ENCODE results near the gene PUM2.
"Not testable (repeated sequence)": the region's sequence is repeated elsewhere in the genome, so short reads cannot be mapped to it uniquely, and the experiment has no call there.

Gene PUM2

GRCh38 chr2:20350753-20351554 is at the start of gene PUM2:
Gene PUM2, minus strand, starts transcription at chr2:20350844. Its CDS starts 23,484 bp downstream, at chr2:20327360.
- FAIRE-seq (peak; percentile 99), DNase-seq (ENCODE audit: insufficient read length, low spot score) (peak; percentile 97)

GRCh38 chr2:20400306-20400705 is 49.7 kb upstream of the PUM2 start:
- DNase-seq (ENCODE audit: insufficient read length, low spot score) (no peak), FAIRE-seq (no peak)

- FAIRE-seq, result no peak
- no peak for DNase-seq (ENCODE audit: insufficient read length, low spot score)
These were observed 48.4 kb upstream of the PUM2 start for GRCh38 chr2:20398956-20399567.

- DNase-seq (ENCODE audit: insufficient read length, low spot score), result no peak
- no peak for FAIRE-seq
These were observed 47.3 kb upstream of the PUM2 start for GRCh38 chr2:20397811-20398447.

- FAIRE-seq (peak; percentile 49), DNase-seq (ENCODE audit: insufficient read length, low spot score) (no peak)
These were observed 45.8 kb upstream of the PUM2 start for GRCh38 chr2:20396356-20397000.

- no peak for DNase-seq (ENCODE audit: insufficient read length, low spot score)
- FAIRE-seq, result peak; percentile 59
These were observed 43.3 kb upstream of the PUM2 start for GRCh38 chr2:20393986-20394385.

GRCh38 chr2:20391951-20392699 is 41.5 kb upstream of the PUM2 start:
- FAIRE-seq, result peak; percentile 51

GRCh38 chr2:20390524-20391123 is 40.0 kb upstream of the PUM2 start:
- FAIRE-seq (peak; percentile 76), DNase-seq (ENCODE audit: insufficient read length, low spot score) (no peak)

More at GRCh38 chr2:20391951-20392699, 41.5 kb upstream of the PUM2 start:
- no peak for DNase-seq (ENCODE audit: insufficient read length, low spot score)

- no peak for DNase-seq (ENCODE audit: insufficient read length, low spot score)
- no peak for FAIRE-seq
These were observed 34.3 kb upstream of the PUM2 start for GRCh38 chr2:20384953-20385352.

GRCh38 chr2:20382965-20383810 is 32.5 kb upstream of the PUM2 start:
- FAIRE-seq, result no peak
- peak; percentile 54 for DNase-seq (ENCODE audit: insufficient read length, low spot score)

GRCh38 chr2:20381457-20381856 is 30.8 kb upstream of the PUM2 start:
- no peak for DNase-seq (ENCODE audit: insufficient read length, low spot score)
- no peak for FAIRE-seq

- FAIRE-seq, result no peak
These were observed 28.4 kb upstream of the PUM2 start for GRCh38 chr2:20378891-20379519.

GRCh38 chr2:20378341-20378740 is 27.7 kb upstream of the PUM2 start:
- no peak for DNase-seq (ENCODE audit: insufficient read length, low spot score)
- no peak for FAIRE-seq

More at GRCh38 chr2:20378891-20379519, 28.4 kb upstream of the PUM2 start:
- peak; percentile 89 for DNase-seq (ENCODE audit: insufficient read length, low spot score)

GRCh38 chr2:20377741-20378140 is 27.1 kb upstream of the PUM2 start:
- DNase-seq (ENCODE audit: insufficient read length, low spot score), result no peak
- FAIRE-seq, result no peak

- DNase-seq (ENCODE audit: insufficient read length, low spot score), result not testable (repeated sequence)
- peak; percentile 57 for FAIRE-seq
These were observed 24.3 kb upstream of the PUM2 start for GRCh38 chr2:20374982-20375381.

- FAIRE-seq (no peak), DNase-seq (ENCODE audit: insufficient read length, low spot score) (no peak)
These were observed 22.4 kb upstream of the PUM2 start for GRCh38 chr2:20372896-20373640.

- FAIRE-seq (no peak), DNase-seq (ENCODE audit: insufficient read length, low spot score) (no peak)
These were observed 20.8 kb upstream of the PUM2 start for GRCh38 chr2:20371323-20372025.
